ENCODE measurements around the gene WIPF2.

Gene WIPF2

DNA sequence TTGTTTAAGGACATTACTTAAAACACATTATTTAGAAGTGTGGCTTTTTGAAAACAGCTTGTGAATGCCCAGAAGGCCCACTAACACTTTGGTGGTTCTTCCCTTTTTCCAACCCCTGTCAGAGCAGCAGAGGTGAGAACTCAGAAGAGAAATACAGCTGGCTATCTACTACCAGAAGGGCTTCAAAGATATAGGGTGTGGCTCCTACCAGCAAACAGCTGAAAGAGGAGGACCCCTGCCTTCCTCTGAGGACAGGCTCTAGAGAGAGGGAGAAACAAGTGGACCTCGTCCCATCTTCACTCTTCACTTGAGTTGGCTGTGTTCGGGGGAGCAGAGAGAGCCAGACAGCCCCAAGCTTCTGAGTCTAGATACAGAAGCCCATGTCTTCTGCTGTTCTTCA is 48.8 kb upstream of the WIPF2 start:
- CTCF ChIA-PET = interaction anchor here (0.6 to 8.1 kb wide), 10 partner anchors 9 to 267 kb away, joined by 3 to 182 read pairs (median 6); partner anchors contain the start of gene CSF3
- peaks cover 81 to 92% of the 10 kb centered on the region in 2 experiments for H3K36me3 ChIP-seq (ENCODE audit: control insufficient read depth in 2 of 2, insufficient read depth in 1 of 2, low read length in 2 of 2)
- H3K4me1 ChIP-seq (ENCODE audit: control insufficient read depth, insufficient read depth, low read length) = no peaks in the 10 kb centered on the region
- no peaks in the 10 kb centered on the region for H3K9me3 ChIP-seq (ENCODE audit: control insufficient read depth, insufficient read depth, low read depth, low read length)
- no peak overlapping the region for H3K4me3 ChIP-seq (ENCODE audit: low read depth, low read length)
- TF ChIP-seq, protein P1, sequence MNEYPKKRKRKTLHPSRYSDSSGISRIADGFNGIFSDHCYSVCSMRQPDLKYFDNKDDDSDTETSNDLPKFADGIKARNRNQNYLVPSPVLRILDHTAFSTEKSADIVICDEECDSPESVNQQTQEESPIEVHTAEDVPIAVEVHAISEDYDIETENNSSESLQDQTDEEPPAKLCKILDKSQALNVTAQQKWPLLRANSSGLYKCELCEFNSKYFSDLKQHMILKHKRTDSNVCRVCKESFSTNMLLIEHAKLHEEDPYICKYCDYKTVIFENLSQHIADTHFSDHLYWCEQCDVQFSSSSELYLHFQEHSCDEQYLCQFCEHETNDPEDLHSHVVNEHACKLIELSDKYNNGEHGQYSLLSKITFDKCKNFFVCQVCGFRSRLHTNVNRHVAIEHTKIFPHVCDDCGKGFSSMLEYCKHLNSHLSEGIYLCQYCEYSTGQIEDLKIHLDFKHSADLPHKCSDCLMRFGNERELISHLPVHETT (tag by site-specific recombination; IDR thresholded peaks at IDR 0.05) = no peak
- TF ChIP-seq ZNF473 (tag by site-specific recombination; IDR thresholded peaks at IDR 0.05) = no peak
- no peak for TF ChIP-seq OVOL3 (tag by site-specific recombination; IDR thresholded peaks at IDR 0.05)
- TF ChIP-seq ZNF560 (tag by site-specific recombination; IDR thresholded peaks at IDR 0.05; ENCODE audit: borderline replicate concordance) = no peak
- TF ChIP-seq ZSCAN16 (tag by site-specific recombination; IDR thresholded peaks at IDR 0.05) = no peak
- TF ChIP-seq ZNF184 (tag by site-specific recombination; IDR thresholded peaks at IDR 0.05) = no peak
- TF ChIP-seq PRDM1 (tag by site-specific recombination; IDR thresholded peaks at IDR 0.05) = no peak
- TF ChIP-seq ZNF596 (tag by site-specific recombination; IDR thresholded peaks at IDR 0.05) = no peak
- TF ChIP-seq ZNF585B (tag by site-specific recombination; IDR thresholded peaks at IDR 0.05) = no peak
- TF ChIP-seq, protein P2, sequence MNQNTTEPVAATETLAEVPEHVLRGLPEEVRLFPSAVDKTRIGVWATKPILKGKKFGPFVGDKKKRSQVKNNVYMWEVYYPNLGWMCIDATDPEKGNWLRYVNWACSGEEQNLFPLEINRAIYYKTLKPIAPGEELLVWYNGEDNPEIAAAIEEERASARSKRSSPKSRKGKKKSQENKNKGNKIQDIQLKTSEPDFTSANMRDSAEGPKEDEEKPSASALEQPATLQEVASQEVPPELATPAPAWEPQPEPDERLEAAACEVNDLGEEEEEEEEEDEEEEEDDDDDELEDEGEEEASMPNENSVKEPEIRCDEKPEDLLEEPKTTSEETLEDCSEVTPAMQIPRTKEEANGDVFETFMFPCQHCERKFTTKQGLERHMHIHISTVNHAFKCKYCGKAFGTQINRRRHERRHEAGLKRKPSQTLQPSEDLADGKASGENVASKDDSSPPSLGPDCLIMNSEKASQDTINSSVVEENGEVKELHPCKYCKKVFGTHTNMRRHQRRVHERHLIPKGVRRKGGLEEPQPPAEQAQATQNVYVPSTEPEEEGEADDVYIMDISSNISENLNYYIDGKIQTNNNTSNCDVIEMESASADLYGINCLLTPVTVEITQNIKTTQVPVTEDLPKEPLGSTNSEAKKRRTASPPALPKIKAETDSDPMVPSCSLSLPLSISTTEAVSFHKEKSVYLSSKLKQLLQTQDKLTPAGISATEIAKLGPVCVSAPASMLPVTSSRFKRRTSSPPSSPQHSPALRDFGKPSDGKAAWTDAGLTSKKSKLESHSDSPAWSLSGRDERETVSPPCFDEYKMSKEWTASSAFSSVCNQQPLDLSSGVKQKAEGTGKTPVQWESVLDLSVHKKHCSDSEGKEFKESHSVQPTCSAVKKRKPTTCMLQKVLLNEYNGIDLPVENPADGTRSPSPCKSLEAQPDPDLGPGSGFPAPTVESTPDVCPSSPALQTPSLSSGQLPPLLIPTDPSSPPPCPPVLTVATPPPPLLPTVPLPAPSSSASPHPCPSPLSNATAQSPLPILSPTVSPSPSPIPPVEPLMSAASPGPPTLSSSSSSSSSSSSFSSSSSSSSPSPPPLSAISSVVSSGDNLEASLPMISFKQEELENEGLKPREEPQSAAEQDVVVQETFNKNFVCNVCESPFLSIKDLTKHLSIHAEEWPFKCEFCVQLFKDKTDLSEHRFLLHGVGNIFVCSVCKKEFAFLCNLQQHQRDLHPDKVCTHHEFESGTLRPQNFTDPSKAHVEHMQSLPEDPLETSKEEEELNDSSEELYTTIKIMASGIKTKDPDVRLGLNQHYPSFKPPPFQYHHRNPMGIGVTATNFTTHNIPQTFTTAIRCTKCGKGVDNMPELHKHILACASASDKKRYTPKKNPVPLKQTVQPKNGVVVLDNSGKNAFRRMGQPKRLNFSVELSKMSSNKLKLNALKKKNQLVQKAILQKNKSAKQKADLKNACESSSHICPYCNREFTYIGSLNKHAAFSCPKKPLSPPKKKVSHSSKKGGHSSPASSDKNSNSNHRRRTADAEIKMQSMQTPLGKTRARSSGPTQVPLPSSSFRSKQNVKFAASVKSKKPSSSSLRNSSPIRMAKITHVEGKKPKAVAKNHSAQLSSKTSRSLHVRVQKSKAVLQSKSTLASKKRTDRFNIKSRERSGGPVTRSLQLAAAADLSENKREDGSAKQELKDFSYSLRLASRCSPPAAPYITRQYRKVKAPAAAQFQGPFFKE (tag by site-specific recombination; IDR thresholded peaks at IDR 0.05; ENCODE audit: borderline replicate concordance) = no peak
- no peak for TF ChIP-seq ZNF324 (tag by site-specific recombination; IDR thresholded peaks at IDR 0.05)
- no peak for TF ChIP-seq ZNF48 (tag by site-specific recombination; IDR thresholded peaks at IDR 0.05)
- no peak for TF ChIP-seq YY1 (tag by site-specific recombination; IDR thresholded peaks at IDR 0.05)
- no peak for TF ChIP-seq ZNF248 (tag by site-specific recombination; IDR thresholded peaks at IDR 0.05)
- TF ChIP-seq EGR2 (tag by site-specific recombination; IDR thresholded peaks at IDR 0.05; ENCODE audit: low read depth) = no peak
- H3K27ac ChIP-seq (ENCODE audit: extremely low read depth, low read depth, low read length) = no peak overlapping the region
- POLR2A ChIA-PET = interaction anchor here (0.6 kb wide), 1 partner anchor 15 kb away, joined by 3 read pairs; no protein-coding TSS in a partner anchor

DNA sequence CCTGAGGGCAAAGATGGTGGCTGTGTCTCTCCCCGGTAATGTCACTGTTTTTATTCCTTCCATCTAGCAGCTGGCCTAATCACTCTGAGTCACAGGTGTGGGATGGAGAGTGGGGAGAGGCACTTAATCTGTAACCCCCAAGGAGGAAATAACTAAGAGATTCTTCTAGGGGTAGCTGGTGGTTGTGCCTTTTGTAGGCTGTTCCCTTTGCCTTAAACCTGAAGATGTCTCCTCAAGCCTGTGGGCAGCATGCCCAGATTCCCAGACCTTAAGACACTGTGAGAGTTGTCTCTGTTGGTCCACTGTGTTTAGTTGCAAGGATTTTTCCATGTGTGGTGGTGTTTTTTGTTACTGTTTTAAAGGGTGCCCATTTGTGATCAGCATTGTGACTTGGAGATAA is 47.4 kb upstream of the WIPF2 start:
- Histone ChIP-seq H3K36me3 (ENCODE audit: control insufficient read depth in 2 of 2, insufficient read depth in 1 of 2, low read length in 2 of 2) (peaks cover 71 to 91% of the 10 kb centered on the region in 2 experiments), H3K4me1 (ENCODE audit: control insufficient read depth, insufficient read depth, low read length) (no peaks in the 10 kb centered on the region), H3K4me3 (ENCODE audit: low read depth, low read length) (no peak overlapping the region), H3K9me3 (ENCODE audit: control insufficient read depth, insufficient read depth, low read depth, low read length) (no peaks in the 10 kb centered on the region), H3K27ac (ENCODE audit: extremely low read depth, low read depth, low read length) (no peak overlapping the region)
- POLR2A ChIA-PET = no interaction called here
- CTCF ChIA-PET = interaction anchor here (1.4 kb wide), 1 partner anchor 19 kb away, joined by 3 read pairs; no protein-coding TSS in a partner anchor
- TF ChIP-seq ZNF302 (tag by site-specific recombination; IDR thresholded peaks at IDR 0.05; ENCODE audit: low read depth) (no peak), ZNF174 (tag by site-specific recombination; IDR thresholded peaks at IDR 0.05) (no peak), ZNF530 (tag by site-specific recombination; IDR thresholded peaks at IDR 0.05; ENCODE audit: low read depth) (no peak), ZNF585B (tag by site-specific recombination; IDR thresholded peaks at IDR 0.05) (no peak), EGR2 (tag by site-specific recombination; IDR thresholded peaks at IDR 0.05; ENCODE audit: low read depth) (0 out of 2 replicates have a peak, but pooled peaks have one; percentile 11)
- TF ChIP-seq, protein P2 (tag by site-specific recombination; IDR thresholded peaks at IDR 0.05; ENCODE audit: borderline replicate concordance) = no peak
- TF ChIP-seq, protein P3, sequence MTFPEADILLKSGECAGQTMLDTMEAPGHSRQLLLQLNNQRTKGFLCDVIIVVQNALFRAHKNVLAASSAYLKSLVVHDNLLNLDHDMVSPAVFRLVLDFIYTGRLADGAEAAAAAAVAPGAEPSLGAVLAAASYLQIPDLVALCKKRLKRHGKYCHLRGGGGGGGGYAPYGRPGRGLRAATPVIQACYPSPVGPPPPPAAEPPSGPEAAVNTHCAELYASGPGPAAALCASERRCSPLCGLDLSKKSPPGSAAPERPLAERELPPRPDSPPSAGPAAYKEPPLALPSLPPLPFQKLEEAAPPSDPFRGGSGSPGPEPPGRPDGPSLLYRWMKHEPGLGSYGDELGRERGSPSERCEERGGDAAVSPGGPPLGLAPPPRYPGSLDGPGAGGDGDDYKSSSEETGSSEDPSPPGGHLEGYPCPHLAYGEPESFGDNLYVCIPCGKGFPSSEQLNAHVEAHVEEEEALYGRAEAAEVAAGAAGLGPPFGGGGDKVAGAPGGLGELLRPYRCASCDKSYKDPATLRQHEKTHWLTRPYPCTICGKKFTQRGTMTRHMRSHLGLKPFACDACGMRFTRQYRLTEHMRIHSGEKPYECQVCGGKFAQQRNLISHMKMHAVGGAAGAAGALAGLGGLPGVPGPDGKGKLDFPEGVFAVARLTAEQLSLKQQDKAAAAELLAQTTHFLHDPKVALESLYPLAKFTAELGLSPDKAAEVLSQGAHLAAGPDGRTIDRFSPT (tag by site-specific recombination; IDR thresholded peaks at IDR 0.05) = no peak
